22Rv1 (cell line): ENCODE results near the gene SIRPG.

Source experiments
- CTCF ChIP-seq: fragments of 450-650 bp; IDR thresholded peaks from 2 replicates; pipeline ENCODE4 v1.5.1; 2017; ENCODE audit warnings: mild to moderate bottlenecking
- ZFX ChIP-seq: fragments of 450-650 bp; IDR thresholded peaks from 2 replicates; pipeline ENCODE4 v1.6.1; 2017; ENCODE audit warnings: antibody characterized with exemption, borderline replicate concordance

DNA sequence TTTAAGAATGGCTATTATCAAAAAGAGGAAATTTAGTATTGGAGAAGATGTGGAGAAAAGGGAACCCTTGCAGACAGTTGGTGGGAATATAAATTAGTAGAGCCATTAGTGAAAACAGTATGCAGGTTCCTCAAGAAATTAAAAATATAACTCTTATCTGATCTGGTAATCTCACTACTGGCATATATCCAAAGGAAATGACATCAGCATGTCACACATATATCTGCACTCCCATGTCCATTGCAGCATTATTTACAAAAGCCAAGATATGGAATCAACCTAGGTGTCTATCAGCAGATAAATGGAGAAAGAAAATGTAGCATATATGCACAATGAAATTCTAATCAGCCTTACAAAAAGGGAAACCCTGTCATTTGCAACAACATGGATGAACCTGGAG is 2.6 kb downstream of the SIRPG start:
- TF ChIP-seq CTCF (no peak), ZFX (no peak)
